Activated T-cell treated with anti-CD3 and anti-CD28 coated beads, Interleukin-2, amount 50 U/mL, for 48 hours (primary cell): ENCODE measurements around the gene PSENEN.
A peak's percentile ranks its signal among the peaks of the same experiment; 100 is the strongest.
"Not testable (repeated sequence)": the region's sequence is repeated elsewhere in the genome, so short reads cannot be mapped to it uniquely, and the experiment has no call there.

ENCODE experiments used
- DNase-seq, 2 experiments: peaks; one replicate each; pipeline ENCODE4 v3.0.0-alpha.2; 2020

Gene PSENEN

DNA sequence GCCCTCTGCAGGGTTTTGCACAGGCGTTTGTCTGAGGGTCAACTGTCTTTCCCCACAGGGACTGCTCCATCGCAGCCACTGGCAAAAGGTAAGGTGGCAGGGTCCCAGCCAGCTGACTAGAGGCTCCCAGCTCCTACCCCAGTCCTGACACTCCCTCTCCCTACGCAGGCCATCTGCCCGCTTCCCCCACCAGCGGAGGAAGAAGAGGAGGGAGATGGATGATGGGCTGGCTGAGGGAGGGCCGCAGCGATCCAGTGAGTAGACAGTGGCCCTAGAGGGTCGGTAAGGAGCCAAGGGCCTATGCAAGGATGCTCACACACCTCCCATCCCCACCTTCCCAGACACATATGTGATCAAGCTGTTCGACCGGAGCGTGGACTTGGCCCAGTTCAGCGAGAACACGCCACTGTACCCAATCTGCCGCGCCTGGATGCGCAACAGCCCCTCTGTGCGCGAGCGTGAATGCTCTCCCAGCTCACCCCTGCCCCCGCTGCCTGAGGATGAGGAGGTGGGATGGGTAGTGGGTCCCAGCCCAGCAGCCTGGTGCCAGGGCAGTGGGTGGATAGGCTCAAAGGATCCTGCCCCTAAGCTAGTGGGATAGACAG, 7.4 kb downstream of the PSENEN start:
- DNase-seq = no peak

- DNase-seq = no peak
These were observed 8.4 kb downstream of the PSENEN start for GRCh38 chr19:35753634-35754369.

GRCh38 chr19:35754370-35755130, 9.1 kb downstream of the PSENEN start:
- no peak for DNase-seq

- DNase-seq = no peak
These were observed 9.7 kb downstream of the PSENEN start for GRCh38 chr19:35755131-35755549.

GRCh38 chr19:35755550-35756376, 10.3 kb downstream of the PSENEN start:
- peak; percentile 65 to 75 for DNase-seq

- DNase-seq = no peak
These were observed 11.2 kb downstream of the PSENEN start, which contains the start of gene HSPB6 for GRCh38 chr19:35756377-35757230. TSS of gene HSPB6 (minus strand) at chr19:35757029. CDS start at chr19:35757008, 21 bp downstream.

DNA sequence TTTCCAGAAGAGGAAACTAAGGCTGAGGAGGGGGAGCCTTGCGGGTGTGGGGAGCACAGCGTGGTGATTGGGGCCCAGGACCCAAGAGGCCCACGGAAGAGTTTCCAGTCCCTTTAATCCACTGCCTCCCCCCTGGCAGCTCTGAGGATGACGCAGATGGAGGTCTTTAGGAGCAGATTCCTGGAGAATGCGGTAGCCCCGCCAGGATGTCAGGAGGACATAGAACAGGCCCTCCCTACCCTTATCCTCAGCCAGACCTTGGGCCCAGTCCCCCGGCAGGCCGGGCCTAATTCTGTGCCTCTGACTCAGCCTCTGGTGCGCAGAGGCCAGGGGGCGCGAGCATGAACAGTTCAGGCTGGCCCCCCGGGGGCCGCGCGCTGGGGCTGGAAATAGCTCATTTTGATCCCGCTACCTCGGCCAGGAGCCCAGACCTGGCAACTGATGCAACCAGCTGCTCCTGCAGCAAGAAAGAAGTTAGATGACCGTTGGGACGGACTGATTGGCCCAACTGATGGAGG, 11.8 kb downstream of the PSENEN start:
- DNase-seq = peak; percentile 64 to 70

GRCh38 chr19:35757749-35758608, 12.5 kb downstream of the PSENEN start, which contains the start of gene PROSER3:
TSS of gene PROSER3 (plus strand) at chr19:35758176. CDS start at chr19:35758216, 40 bp downstream.
- DNase-seq = peak; percentile 99

- no peak for DNase-seq
These were observed 14.2 kb downstream of the PSENEN start for GRCh38 chr19:35759697-35760096.

- no peak for DNase-seq
These were observed 15.4 kb downstream of the PSENEN start for GRCh38 chr19:35760711-35761349.

DNA sequence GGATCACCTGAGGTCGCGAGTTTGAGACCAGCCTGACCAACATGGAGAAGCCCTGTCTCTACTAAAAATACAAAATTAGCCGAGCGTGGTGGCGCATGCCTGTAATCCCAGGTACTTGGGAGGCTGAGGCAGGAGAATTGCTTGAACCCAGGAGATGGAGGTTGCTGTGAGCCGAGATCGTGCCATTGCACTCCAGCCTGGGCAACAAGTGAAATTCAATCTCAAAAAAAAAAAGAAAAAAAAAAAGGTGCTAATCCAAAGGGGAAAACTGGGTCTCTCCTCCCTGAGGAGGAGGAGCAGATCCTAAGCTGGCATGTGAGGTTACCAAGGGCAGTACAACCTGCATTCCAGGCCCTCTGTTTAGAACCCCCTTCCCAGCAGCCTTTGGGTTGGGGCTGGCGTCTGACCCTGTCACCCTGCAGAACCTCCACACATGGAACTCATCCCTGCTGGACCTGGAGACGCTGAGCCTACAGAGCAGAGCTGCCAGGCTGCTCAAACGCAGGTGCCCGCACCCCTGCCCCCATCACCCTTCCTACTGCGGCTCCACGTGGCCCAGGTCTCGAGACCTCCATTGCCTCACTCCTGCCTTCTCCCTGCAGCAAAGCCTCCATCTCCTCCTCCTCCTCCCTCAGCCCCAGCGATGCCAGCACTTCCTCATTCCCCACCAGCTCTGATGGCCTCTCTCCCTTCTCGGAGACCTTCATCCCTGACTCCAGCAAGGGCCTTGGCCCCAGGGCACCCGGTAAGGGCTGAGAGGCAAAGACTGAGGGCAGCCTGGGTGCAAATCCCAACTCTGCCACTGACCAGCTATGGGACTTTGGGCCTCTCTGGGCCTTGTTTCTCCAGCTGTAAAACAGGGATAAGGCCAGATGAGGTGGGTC, 19.2 kb downstream of the PSENEN start:
- no peak for DNase-seq

DNA sequence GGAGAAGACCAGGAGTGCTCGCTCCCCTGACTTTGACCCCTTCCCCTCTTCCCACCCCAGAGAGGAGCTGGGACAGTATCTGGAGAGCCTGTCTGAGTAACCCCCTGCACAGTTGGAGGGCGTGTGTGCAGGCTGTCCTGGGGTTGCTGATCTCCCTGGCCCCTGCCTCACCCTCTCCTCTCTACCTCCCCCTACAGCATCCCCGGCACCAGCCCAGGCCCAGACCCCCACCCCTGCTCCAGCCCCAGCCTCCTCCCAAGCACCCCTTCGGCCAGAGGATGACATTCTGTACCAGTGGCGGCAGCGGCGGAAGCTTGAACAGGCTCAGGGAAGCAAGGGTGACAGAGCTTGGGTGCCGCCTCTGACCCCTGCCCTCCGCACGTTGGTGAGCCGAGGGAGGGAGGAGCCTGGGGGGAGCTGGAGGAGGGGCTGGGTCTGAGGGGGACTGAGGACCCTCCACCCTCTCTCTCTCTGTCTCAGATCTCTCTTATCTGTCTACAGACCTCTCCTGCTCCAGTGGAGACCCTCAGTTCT, 21.2 kb downstream of the PSENEN start:
- DNase-seq = no peak

DNA sequence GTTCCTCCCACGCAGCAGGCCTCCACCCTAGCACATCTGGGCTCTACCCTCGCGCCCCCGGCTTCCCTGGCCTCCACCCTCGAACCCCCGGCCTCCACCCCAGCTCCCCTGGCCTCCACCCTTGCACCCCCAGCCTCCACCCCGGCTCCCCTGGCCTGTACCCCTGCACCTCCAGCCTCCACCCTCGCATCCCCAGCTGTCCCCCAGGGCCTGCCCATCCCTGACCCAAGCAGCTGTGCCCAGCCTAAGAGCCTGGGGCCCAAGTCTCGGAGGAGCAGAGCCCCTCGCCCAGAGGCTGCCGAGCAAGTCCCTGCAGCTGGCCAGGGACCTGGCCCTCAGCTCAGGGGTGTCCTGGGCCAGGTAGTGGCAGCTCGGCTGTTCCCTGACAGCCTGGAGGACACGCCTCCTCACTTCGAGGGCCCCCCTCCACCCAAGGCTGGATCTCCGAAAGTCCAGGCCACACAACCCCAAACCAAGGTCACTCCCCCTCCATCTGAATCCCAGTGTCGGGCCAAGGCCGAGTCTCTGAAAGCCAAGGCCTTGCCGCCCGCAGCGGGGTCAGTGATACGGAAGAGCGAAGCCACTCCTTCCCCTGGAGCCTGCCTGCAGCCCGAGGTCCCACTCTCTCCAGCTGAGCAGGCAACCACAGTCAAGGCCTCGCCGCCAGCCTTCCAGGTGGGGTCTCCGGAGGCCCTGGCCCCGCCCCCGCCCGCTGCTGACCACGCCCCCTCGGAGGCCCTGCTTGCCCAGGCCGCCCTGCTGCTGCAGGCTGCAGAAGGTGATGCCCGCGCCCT, 22.0 kb downstream of the PSENEN start:
- no peak for DNase-seq

DNA sequence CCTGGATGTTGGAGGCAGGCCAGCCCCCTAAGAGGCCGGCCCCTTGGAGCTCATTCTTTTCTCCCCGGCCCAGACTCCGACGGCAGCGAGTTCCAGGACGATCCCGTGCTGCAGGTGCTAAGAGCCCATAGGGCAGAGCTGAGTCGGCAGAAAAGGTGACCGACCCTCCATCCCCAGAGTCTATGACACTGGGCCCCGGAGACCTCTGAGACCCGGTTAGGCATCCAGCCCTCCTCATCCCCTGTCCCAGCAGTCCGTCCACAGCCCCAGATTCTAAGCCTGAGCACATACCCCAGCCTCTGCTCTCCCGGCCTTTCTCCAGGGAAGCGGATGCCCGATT, 22.6 kb downstream of the PSENEN start:
- no peak for DNase-seq

DNA sequence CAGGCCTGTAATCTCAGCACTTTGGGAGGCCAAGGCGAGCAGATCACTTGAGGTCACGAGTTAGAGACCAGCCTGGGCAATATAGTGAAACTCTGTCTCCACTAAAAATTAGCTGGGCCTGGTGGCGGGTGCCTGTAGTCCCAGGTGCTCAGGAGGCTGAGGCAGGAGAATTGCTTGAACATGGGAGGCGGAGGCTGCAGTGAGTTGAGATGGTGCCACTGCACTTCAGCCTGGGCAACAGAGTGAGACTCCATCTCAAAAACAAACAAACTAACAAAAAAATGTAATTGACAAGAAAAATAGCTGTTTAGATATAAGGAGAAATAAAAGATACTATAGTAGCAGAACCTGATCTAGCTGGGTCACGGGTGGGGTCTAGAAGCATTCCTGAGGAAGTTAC, 26.9 kb downstream of the PSENEN start:
- not testable (repeated sequence) for DNase-seq

DNA sequence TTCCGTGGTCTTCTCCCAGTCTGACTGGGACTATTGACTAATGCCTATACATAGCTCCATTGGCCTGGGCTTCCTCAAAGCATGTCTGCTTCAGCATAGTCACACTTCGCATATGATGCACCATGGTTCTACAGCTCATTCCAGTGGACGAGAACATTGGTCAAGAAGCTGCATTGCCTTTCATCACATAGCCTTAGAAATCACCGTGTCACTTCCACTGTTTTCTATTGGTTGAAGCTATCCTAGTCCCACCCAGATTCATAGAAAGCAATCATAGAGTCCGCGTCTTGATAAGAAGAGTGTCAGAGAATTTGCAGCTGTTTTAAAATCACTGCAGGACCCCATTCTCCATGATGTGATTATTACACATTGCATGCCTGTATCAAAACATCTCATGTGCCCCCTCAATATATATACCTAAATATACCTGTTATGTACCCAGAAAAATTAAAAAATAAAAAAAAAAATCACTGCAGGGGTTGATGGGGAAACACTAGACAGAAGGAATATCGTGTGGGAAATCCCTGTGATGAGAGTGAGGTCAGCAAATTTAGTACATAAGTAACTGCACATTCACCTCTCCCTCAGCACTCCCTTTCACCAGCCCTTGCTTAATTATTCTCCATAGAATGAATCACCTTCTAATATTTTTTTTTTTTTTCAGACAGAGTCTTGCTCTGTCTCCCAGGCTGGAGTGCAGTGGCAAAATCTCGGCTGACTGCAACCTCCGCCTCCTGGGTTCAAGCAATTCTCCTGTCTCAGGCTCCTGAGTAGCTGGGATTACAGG, 27.8 kb downstream of the PSENEN start:
- DNase-seq = no peak
